ES-I3 (cell line): ENCODE measurements around the gene PNMA1.
"Not testable (repeated sequence)": the region's sequence is repeated elsewhere in the genome, so short reads cannot be mapped to it uniquely, and the experiment has no call there.

Source experiments
- H3K36me3 ChIP-seq: 2 replicates; pipeline ENCODE4 v1.6.1; 2013; ENCODE audit warnings: mild to moderate bottlenecking, low read length, control low read depth, moderate library complexity; ENCODE audit not compliant: insufficient read depth
- H3K4me1 ChIP-seq: 2 replicates; pipeline ENCODE4 v1.6.1; 2013; ENCODE audit warnings: mild to moderate bottlenecking, control low read depth, low read length; ENCODE audit not compliant: insufficient read depth
- H3K9ac ChIP-seq: 2 replicates; pipeline ENCODE4 v1.6.1; 2013; ENCODE audit warnings: low read depth, mild to moderate bottlenecking, low read length, moderate library complexity
- H3K9me3 ChIP-seq: 2 replicates; pipeline ENCODE4 v1.6.1; 2013; ENCODE audit warnings: mild to moderate bottlenecking, low read length, moderate library complexity; ENCODE audit not compliant: control insufficient read depth, insufficient read depth

The PNMA1 gene

DNA sequence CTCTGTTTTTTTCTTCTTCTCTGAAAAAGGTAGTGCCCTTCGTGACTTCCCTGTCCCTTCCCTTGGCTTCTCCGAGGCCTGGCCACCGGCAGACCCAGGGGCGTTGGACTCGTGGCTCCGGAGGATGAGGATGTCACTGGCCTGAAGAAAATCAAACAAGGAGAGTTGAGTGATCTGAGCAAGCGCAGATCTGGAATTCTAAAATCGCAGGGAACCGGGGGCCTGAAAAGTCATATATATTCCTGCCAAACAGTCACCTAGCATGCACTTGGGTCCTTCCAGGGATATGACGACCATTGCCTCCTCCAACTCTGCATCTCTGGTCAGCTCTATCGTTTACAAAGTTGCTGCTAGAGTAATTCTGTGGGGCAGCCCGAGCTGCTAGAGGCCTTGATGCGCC, 5.2 kb upstream of the PNMA1 start:
- Histone ChIP-seq H3K9me3 (no peaks in the 10 kb centered on the region), H3K36me3 (no peaks in the 10 kb centered on the region), H3K9ac (no peak overlapping the region), H3K4me1 (peaks cover 23% of the 10 kb centered on the region)

DNA sequence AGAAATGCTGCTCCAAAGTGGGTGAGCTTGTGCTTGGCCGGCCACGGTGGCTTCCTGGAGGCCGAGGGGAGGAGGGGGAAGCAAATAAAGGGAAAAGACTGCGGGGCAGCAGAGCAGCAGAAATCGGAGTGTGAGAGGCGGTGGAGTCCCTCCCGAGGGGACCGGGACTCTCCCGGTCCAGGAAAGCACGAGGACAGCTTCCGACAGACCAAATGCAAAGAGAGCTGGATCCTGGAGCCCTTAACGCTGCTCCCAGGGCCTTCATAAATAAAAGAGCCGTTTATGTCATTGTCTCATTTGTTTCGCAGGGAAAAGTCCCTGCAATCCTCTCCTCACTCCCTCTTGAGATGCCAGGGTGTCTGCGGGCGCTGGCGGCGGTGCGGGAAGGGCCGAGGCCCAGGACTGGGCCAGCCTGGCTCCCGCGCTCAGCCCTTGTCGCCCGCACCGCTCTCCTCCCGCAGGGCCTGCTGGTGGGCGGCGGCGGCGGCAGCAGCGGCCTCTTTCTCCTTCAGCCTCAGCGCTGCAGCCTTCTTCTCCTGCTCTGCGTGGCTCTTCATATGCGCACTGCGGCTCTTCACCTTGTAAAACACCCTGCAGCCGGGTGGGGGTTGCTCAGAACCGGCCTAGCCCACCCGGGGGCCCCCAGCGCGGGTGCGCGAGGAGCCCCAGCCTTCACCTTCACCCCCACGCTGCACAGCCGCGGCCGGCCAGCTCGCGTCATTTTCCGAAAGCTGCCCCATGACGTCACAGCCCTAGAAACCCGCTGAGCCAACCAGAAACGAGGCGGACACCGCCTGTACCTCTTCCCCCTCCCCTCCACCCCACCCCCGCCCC, 4.5 kb upstream of the PNMA1 start:
- H3K9me3 ChIP-seq: no peaks in the 10 kb centered on the region
- peak overlapping the region; percentile 29 for H3K9ac ChIP-seq
- H3K4me1 ChIP-seq: peaks cover 17% of the 10 kb centered on the region
- no peaks in the 10 kb centered on the region for H3K36me3 ChIP-seq

- peak overlapping the region; percentile 29 for H3K9ac ChIP-seq
Observed at GRCh38 chr14:73717711-73718417, 3.7 kb upstream of the PNMA1 start.

GRCh38 chr14:73717266-73717665, 3.1 kb upstream of the PNMA1 start:
- Histone ChIP-seq H3K4me1 (peaks cover 18% of the 10 kb centered on the region), H3K36me3 (no peaks in the 10 kb centered on the region), H3K9me3 (no peaks in the 10 kb centered on the region), H3K9ac (no peak overlapping the region)

More at GRCh38 chr14:73717711-73718417, 3.7 kb upstream of the PNMA1 start:
- H3K36me3 ChIP-seq: no peaks in the 10 kb centered on the region
- H3K9me3 ChIP-seq: no peaks in the 10 kb centered on the region
- peaks cover 17% of the 10 kb centered on the region for H3K4me1 ChIP-seq

DNA sequence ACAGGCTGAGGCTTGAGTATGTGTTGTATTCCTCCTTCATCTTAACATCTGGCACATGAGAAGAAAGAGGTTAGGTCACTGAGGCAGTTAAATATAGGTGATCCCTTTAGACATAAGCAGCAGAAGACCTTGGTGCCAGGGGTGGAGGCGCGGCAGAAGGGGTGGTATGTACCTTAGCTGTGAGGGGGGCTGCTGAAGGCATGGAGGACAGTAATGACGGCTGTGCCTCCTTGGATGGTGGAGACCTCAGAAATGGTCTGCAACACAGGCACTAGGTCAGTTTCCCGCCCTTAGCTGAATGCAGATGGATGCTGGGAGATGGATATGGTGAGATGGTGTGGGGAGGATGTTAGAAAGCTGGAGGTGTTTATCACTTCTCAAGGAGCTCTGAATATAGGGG, 1.5 kb upstream of the PNMA1 start:
- H3K4me1 ChIP-seq: peaks cover 15% of the 10 kb centered on the region
- H3K9ac ChIP-seq: no peak overlapping the region
- no peaks in the 10 kb centered on the region for H3K9me3 ChIP-seq
- H3K36me3 ChIP-seq: no peaks in the 10 kb centered on the region

- H3K36me3 ChIP-seq: no peaks in the 10 kb centered on the region
- H3K9ac ChIP-seq: peak overlapping the region; percentile 87; the same call in 1 of the 2 replicates
- no peaks in the 10 kb centered on the region for H3K9me3 ChIP-seq
- H3K4me1 ChIP-seq: peaks cover 14% of the 10 kb centered on the region; the same call in 1 of the 2 replicates
Observed at GRCh38 chr14:73714656-73715081, 485 bp upstream of the PNMA1 start.

- Histone ChIP-seq H3K9me3 (no peaks in the 10 kb centered on the region), H3K36me3 (no peaks in the 10 kb centered on the region), H3K9ac (peak overlapping the region; percentile 87), H3K4me1 (peaks cover 8% of the 10 kb centered on the region; the same call in 1 of the 2 replicates)
Observed at GRCh38 chr14:73713206-73713802, 880 bp downstream of the PNMA1 start.

DNA sequence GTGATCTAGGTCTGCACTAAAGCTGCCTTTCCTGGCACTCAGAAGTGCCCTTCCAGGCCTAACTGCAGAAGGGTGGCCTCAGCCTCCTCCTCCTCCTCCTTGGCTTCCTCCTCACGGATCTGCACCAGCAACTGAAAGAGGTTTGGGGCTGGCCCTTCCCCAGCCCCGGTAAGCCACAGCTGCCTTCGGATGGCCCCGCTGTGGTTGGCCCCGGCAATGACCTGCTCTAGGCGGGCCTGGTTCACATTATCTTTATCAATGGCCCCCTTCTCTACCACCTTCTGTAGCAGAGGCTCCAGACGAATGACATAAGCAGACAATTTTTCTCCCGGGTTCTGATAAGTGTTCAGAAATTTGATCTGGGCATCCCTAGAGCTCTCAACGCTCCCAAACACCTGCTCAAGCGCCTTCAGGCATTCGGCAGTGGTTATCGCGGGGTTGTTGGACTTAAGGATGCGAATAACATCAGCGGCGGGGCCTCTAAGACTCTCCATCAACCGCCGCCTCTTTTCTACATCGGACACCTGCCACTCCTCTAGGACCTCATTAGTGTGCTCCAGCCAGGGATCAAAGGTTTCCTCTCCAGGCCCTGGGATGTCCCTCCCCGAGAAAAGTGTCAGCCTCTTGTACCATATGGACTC, 1.5 kb downstream of the PNMA1 start:
- Histone ChIP-seq H3K9me3 (no peaks in the 10 kb centered on the region), H3K9ac (peak overlapping the region; percentile 87), H3K4me1 (peaks cover 5% of the 10 kb centered on the region; the same call in 1 of the 2 replicates), H3K36me3 (no peaks in the 10 kb centered on the region)

DNA sequence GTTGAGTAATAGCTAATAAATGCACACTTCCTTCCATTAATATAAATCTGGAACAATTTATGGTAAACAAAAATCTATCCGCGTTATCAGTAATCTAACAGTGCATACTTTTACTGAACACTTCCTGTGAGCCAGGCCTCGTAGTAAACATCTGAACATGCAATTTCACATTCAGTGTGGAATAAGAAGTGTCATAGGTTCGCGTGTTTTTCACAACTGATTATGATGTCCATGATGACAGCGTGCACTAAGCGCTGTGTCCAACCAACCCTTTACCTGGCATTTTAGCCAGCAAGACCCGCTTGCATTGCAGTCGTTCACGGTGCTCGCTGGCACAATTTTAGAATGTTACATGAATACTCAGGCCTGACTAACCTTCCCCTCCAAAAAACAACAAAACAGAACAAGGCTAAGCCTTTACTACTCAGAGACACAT, 2.1 kb downstream of the PNMA1 start:
- Histone ChIP-seq H3K36me3 (no peaks in the 10 kb centered on the region), H3K9me3 (no peaks in the 10 kb centered on the region), H3K4me1 (peaks cover 5% of the 10 kb centered on the region; the same call in 1 of the 2 replicates), H3K9ac (peak overlapping the region; percentile 87)

- H3K9ac ChIP-seq: no peak overlapping the region
- peaks cover 5% of the 10 kb centered on the region; the same call in 1 of the 2 replicates for H3K4me1 ChIP-seq
- no peaks in the 10 kb centered on the region for H3K9me3 ChIP-seq
- no peaks in the 10 kb centered on the region for H3K36me3 ChIP-seq
Observed at GRCh38 chr14:73710737-73711136, 3.4 kb downstream of the PNMA1 start.

GRCh38 chr14:73709904-73710469, 4.2 kb downstream of the PNMA1 start:
- no peak overlapping the region for H3K9ac ChIP-seq
- no peaks in the 10 kb centered on the region for H3K36me3 ChIP-seq
- peaks cover 5% of the 10 kb centered on the region; the same call in 1 of the 2 replicates for H3K4me1 ChIP-seq
- no peaks in the 10 kb centered on the region for H3K9me3 ChIP-seq

DNA sequence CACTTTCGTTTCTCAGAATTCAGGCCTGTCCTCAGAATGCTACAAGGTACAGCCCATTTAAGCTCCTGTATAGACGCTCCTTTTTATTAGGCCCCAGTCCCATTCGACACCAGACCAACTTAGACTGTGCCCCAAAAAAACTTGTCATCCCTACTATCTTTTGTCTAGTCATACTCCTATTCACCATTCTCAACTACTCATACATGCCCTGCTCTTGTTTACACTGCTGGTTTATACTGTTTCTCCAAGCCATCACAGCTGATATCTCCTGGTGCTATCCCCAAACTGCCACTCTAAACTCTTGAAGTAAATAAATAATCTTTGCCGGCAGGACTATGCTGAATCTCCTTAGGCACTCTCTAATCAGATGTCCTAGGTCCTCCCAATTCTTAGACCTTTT, 6.1 kb downstream of the PNMA1 start:
- not testable (repeated sequence) for H3K36me3 ChIP-seq, H3K9me3 ChIP-seq, H3K4me1 ChIP-seq, H3K9ac ChIP-seq

- Histone ChIP-seq H3K36me3 (no peaks in the 10 kb centered on the region), H3K9me3 (no peaks in the 10 kb centered on the region), H3K9ac (no peak overlapping the region), H3K4me1 (no peaks in the 10 kb centered on the region)
Observed at GRCh38 chr14:73700325-73700724, 13.9 kb downstream of the PNMA1 start.
